GM19372 (cell line): Measurements from ENCODE around the gene ENC1.

Experiments
- ATAC-seq: cut with Tn5 transposase; IDR thresholded peaks from one replicate; pipeline ENCODE4 v1.9.1; 2021; ENCODE audit warnings: mild to moderate bottlenecking, low read depth, moderate library complexity; ENCODE audit not compliant: unreplicated experiment

Gene ENC1

DNA sequence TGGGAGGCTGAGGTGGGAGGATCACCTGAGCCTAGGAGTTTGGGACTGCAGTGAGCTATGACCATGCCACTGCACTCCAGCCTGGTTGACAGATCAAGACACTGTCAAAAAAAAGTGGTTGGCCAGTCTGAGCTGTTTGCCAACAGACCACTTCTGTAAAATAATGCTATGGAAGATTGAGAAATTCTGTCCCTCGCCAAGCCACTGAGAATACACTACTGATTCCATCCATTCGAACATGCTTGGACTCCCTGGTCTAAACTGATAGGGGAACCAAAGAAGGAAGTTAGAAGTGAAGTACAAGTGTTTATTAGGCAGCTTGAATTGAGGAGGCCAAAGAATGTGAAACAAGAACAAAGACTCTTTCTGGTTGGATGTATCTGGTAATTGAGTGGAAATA lies 27.2 kb downstream of the ENC1 start:
- ATAC-seq, result no peak

DNA sequence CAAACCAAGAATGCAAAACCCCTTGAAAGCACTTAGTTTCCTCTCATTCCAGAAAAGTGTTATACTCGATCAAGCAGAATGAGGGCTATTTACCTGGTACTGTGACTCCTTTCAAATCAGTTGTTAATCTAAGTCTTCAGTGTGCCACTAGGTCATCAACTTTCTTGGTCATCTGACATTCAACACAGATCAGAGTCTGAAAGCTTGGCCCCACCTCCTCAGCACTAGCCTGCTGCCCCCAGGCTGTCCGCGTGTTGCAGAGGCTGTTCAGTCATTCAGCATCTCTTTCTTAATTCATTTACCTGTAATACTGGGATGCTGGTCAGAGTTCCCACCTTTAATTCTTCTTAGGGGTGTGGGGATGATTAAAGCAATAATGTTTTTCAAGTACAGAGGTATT lies 28.5 kb downstream of the ENC1 start:
- no peak for ATAC-seq

DNA sequence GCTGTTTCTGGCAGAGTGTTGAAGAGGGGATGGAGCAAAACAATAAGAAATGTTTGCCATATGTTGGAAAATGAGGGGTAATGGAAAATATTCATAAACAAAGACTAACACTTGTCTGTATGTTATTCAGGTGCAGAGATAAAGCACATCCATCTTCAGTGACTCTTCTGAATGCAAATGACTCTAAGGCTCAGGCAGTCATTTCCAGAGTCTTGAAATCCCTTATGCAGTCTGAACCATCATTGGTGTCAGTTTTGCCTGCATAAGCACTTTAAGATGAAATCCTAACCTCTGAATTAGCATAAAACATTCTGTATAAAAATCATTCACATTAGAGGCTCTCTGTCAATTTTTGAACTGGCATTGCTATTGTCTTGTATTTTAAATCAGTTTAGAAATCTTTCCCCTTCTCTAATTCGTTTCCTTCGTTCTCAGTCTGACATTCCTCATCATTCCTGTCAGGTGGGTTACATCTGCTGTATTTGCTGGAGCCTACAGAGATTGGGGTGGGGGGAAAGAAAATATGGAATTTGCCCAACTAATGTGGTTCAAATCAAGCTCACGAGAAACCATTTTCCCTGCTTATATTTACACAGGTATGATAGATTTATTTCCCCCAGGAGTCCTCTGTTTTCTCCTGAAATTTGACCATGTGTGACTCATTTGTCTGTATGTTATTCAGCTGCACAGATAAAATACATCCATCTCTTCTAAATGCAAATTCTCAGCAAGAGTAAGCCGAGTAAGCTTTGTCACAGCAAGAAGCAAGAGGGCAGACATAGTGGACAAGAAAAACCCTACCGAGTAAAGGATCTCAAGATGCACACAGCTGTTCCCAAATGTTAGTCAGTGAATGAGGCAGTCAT lies 31.6 kb downstream of the ENC1 start:
- no peak for ATAC-seq

DNA sequence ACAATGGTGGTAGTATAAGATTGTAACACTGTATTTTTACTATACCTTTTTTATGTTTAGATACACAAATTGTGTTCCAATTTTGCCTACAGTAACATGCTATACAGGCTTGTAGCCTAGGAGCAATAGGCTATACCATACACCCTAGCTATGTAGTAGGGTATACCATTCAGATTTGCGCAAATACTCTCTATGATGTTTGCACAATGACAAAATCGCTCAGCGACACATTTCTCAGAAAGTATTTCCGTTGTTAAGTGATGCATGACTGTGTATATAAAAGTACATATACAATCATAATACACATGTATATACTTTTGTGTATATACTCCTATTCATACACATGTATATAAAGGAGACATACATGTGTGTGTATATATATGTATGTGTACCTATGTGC lies 34.8 kb downstream of the ENC1 start:
- ATAC-seq, result no peak

DNA sequence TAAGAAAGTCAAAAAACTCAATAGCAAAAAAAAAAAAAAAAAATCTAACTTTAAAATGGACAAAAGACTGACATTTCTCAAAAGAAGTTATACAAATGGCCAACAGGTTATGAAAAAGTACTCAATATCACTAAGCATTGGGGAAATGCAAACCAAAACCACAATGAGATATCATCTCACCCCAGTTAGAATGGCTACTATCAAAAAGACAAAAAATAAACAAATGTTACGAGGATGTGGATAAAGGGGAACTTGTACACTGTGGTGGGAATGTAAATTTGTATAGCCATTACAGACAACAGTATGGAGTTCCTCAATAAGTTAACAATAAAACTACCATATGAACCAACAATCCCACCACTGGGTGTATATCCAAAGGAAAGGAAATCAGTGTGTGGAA lies 37.2 kb downstream of the ENC1 start:
- ATAC-seq, result no peak

DNA sequence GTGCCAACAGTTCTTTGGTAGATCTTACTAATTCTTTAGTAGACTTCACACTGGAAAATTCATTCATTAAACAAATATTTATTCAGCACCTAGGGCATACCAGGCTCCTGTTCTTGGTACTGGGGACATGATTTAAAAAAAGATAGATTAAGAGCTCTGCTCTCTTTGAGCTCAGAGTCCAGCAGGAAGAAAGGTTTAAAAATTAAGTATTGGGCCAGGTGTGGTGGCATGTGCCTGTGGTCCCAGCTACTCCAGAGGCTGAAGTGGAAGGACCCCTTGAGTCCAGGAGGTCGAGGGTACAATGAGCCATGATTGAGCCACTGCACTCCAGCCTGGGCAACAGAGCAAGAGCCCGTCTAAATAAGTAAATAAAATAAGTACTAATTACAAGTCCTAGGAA lies 41.4 kb downstream of the ENC1 start:
- no peak for ATAC-seq

DNA sequence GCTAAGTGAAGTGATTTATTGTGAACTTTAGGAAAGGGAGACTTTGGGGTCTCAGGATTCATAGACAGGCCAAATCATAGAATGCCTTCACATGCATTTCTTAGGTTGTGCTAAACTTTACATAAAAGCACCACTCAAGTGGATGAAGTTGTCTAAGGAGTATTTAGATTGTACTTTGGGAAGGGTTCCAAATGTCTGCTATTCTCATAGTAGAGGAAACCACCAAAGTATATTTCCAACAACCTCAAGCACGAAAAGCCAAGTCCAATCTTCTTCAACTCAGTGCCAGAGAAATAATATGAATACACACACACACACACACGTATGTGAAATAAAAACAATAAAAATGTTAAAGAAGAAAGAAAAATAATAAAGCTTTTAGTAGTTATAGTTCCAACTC lies 41.8 kb downstream of the ENC1 start:
- ATAC-seq, result no peak

DNA sequence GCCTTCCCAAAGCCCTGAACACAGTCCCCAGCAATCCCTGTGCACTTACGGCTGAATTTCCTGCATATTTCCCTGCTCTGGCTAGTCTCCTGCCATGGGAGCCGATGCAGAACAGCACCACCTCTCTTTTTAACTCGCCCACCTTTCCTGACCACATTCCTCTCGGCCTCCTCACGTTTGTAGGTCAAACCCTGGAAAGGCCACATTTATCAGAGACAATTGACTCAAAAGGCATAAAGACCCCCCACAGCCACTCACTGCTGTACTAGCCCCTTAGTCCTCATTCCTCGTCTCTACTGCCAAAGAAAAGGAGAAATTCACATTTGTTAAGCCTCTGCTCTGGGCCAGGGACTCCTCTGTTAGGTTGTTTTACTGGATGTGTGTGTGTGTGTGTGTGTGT lies 43.6 kb downstream of the ENC1 start:
- ATAC-seq, result no peak

DNA sequence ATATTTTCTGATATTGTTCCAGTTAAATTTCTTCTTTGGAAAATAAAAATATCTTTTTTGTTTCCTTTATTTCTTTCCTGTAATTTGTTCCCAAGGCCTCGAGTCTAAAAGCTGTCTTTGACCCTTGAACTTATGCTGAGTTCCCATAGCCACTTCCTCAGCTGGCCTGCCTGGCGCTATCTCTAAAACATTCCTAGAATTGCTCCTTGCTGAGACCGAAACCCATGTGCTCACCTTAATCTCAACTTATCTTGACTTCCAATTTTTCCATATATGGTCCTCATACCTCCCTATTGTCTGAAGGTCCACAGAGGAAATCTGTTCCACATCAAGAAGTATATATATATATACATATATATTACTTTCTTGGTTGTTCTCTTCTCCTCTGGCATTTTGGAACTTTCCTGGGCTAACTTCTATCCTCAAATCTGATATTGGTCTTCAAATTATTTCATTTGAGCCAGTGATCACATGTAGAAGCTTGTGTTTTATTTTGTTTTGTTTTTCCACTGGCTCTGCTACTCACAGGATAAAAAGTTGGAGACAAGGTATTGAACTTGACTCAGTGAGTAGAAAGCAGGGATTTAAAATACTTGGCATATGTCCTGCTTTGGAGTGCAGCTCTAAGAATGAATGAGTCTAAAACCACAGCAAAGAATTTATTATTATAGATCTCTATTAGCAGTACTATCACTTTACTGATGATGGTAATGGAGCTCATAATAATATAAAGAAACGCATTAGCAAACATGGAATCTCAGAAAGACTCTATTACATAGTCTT lies 45.2 kb downstream of the ENC1 start:
- ATAC-seq, result no peak

DNA sequence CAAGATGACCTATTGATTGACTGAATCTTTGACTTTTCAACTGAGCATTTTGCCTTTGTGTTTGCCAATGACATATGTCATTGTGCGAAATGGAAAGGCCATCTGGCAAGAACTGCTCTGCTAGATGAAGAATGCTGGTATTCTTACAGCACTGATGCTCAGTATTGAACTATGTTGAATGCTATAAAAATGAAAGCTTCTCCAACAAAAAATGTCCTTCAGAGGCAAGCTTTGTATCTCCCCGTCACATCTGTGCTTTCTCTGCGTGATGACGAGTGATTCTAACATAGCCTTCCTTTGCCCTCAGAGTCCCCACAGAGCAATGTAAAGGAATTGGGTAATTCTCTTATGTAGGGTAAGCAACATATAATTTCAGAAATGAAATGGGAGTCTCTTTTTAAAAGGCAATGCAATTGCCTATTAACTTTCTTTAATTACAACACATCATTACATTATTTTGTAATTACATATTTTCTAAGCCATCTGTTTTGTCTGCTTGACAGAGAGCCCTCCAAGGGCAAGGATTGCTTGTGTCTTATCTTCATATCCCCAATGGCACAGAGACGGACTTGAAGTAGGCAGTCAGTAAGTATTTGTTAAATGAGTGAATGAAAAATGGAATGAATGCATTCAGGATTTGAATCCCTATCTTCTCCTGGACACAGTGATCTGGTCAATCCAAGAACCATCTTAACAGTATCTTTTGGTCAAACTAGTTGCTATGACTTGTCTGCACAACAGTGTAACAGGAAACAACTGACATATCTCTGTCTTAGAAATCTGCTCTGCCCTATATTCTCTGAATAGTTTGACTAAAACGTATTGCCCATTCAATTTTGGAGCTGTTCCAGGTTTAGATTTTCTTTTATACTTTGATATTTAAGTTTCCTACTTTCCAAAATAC lies 46.1 kb downstream of the ENC1 start:
- no peak for ATAC-seq

DNA sequence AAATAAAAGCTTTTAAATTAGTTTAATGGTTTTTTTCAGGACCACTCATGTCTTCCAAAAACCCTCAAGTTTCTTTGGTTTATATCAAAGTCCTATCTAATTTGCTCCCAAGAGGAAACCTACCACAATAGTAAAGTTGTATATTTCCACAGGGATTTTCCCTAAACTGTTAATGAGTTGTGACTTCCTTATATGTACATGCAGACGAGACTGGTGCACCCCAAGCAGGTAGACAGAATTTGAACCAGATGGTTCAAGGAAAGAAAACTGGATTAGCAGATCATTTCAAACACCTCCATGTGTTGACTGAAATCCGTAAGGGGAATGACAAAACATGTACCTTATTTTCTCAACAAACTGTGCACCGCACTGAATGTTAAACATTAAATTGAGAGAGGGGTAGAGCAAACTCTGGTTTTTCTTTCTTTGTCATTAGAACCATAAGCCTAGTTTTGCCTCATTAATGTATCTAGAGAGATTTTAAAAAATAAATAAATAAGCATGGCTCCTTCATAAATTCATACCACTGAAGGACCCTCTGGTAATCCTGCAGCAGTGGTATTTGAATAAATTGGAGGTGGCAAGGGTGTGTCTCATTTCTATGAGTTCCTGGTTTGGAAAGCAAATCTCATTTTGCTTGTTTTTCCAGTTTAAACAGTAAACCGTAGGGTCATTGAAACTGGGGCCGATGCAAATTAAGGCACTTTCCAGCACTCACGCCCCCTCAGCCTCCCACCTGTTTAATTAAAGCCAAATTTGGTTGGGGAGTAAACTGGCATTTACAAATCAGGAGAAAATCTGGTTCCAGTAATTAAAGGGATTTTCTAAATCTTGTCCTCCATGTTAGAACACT lies 51.1 kb downstream of the ENC1 start:
- ATAC-seq, result no peak

DNA sequence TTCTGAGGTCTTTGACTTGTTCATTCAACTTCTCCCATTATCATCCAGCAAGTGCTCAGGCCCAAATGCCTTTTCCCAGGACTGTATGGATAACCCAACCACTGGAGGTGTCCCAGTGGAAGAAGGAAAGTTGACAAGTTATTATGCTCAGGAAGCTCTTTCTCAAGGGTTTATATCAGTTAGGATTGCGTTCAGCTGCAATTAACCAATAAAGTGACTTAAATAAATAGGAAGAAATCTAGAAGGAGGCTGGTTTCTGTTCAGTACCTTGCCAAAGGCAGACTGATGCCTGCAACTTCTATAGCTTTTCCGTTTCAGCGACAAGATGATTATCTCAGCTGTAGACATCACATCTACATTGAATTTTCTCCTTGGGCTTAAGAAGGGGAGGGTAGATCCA lies 52.1 kb downstream of the ENC1 start:
- ATAC-seq, result no peak

DNA sequence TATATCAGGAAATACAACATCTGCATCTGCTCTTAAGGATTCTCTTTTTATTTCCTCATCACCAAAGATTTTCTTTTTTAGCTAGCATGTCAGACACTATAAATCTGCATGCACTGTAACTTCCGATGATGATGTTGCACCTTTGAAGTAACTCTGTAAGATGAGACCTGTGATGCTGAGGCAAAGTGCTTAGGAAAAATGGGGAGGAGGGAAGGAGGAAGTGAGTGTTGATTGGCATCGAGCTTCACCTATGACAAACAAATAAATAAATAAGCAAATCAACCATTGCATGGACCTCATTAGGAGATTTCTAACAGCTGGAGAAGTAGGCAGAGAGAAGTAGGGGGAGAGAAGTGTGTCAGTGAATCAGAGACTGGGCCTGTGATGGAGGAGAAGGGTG lies 52.6 kb downstream of the ENC1 start:
- no peak for ATAC-seq

DNA sequence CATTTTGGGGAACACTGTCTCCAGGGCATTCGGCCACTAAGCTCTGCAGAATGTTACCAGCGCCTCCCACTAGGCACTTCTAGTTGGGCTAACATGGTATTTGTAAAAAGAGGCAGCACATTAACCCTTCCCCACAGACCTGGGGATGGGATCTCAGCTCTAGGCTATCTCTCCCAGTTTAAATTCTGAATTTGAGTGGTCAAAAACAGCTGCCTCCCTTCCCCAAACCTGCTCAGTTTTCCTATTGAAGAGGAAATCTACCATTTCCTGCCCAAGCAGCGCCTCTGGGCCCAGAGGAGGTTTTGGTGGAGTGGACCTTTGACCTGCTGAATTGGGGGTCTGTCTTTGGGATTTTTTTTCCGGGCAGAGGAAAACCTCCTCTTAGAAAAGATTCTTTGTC lies 53.2 kb downstream of the ENC1 start:
- ATAC-seq, result no peak

DNA sequence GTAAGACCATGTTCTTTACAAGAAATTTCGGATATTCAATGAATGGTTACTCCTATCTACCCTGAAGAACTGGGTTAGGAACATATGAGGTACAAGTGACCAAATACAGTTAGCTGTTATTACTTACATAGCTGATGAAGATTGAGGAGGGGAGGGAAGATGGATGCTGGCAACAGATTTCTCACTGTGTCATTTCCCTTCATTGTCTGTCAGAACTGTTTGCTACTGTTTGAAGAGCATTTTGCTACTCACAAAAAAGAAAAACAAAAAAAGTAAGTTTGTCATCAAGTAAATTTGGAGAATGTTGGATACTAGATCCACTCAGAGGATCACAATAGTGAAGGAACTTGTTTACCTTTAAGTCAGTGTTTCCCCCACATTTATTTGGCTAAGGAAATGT lies 53.7 kb downstream of the ENC1 start:
- ATAC-seq, result no peak

DNA sequence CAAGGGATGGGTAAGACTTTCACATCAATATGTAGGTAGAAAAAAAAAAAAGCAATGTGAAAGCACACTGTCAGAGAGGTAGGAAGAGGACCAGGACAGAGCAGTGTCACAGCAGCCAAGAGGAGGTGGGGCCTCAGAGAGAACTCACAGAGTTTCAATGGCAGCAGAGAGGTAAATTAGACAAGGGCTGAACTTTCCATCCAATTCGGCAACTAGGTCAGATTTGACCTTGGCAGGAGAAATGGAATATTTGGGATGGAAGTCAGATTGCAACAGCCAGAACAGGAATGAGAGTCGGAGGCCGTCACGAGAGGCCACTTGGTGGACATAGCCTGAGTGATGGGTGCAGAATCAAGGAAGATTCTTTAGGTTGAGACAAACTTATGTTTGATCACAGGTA lies 57.7 kb downstream of the ENC1 start:
- ATAC-seq, result no peak

DNA sequence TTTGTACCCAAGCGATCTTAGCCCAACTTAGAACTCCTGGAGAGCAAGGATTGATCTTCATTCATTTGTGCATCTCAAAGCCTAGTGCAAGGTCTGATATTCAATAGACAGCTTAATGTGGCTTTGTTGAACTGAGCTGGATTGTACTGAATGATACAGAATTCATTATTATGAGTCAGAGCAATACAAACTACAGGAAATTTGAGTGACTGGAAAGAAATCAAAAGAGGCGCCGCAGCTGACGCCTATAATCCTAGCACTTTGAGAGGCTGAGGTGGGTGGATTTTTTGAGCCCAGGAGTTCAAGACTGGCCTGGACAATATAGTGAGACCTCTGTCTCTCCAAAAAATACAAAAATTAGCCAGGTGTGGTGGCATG lies 58.6 kb downstream of the ENC1 start:
- ATAC-seq, result no peak

DNA sequence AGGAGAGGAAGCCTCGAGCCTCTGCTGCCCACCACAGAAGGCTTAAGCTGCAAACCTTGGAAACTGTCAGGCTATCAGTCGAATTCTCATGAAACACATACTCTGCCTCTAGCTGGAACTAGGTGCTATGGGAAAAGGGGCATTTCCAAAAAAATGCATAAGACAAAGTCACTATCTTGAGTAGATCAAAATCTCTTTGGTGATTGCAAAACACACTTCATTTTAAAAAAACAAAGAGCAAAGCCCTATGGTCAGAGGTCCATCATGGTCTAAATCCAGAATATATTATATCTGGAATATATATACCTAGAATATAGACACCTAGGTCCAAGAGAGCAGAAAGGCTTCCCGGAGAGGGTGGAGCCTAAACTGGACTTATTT lies 59.8 kb downstream of the ENC1 start:
- no peak for ATAC-seq

DNA sequence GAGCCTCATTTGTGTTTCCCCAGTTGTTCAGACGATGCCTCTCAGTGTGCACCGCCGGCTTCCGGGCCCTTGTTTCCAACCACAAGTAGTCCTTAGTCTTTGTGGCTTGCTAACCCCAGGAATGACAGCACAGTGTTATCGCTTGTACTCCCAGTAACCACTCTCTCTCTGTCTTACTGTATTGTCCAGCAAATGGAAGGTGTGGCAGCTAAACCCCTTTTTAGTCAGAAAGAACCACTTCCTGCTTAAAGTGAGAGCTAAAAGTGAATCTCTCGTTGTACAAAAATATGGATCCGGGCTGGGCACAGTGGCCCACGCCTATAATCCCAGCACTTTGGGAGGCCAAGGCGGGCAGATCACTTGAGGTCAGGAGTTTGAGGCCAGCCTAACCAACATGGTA lies 61.3 kb downstream of the ENC1 start:
- peak; percentile 53 for ATAC-seq

DNA sequence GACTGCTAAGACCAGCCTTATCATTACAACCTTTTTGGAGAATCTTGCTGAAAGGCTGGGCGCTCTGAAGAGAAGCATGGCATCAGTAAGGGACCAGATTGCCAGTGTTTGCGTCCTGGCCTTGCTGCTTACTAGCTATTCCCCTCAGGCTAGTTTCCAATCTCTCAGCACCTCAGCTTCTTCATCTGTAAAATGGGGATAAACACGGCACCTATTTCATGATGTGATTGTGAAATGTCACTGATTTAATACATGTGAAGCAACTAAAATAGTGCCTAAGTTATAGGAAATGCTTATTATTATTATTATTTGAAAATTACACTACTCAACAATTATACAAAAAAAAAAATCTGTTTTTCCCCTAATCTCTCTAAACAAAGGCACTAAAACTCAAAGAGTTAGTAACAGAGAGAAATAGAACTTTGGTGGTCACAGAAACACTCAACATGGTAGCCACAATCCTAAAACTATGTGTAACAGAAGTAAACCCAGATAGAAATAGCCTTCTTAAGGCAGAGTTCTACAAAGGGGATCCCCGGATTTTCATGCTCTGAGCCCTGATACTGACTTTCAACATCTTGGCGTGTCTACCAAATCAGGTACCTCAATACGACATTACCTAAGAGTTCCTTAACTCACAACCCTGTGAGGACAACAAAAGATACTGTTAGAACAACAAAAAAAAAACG lies 62.0 kb downstream of the ENC1 start:
- ATAC-seq, result no peak
